IPS DF 6.9 (cell line): ENCODE results near the gene TCF23.
"Not testable (repeated sequence)": the region's sequence is repeated elsewhere in the genome, so short reads cannot be mapped to it uniquely, and the experiment has no call there.

ENCODE experiments used
- DNase-seq: peaks from one replicate; pipeline ENCODE4 v3.0.0-alpha.2; 2013; ENCODE audit warnings: low read depth, low spot score
- H3K27ac ChIP-seq: one replicate; pipeline ENCODE4 v1.5.1; 2013; ENCODE audit warnings: low read length, control low read depth
- H3K27me3 ChIP-seq: 2 replicates; pipeline ENCODE4 v1.6.1; 2013; ENCODE audit warnings: mild to moderate bottlenecking, low read length; ENCODE audit not compliant: control insufficient read depth, insufficient read depth
- H3K36me3 ChIP-seq: 2 replicates; pipeline ENCODE4 v1.6.1; 2013; ENCODE audit warnings: low read length; ENCODE audit not compliant: control insufficient read depth, insufficient read depth
- H3K4me1 ChIP-seq: 2 replicates; pipeline ENCODE4 v1.6.1; 2013; ENCODE audit warnings: low read length; ENCODE audit not compliant: control insufficient read depth, insufficient read depth
- H3K4me3 ChIP-seq: 2 replicates; pipeline ENCODE4 v1.5.1; 2013; ENCODE audit warnings: mild to moderate bottlenecking, low read length
- H3K9me3 ChIP-seq: 2 replicates; pipeline ENCODE4 v1.6.1; 2013; ENCODE audit warnings: low read length, inconsistent platforms; ENCODE audit not compliant: control insufficient read depth, insufficient read depth
- WGBS: extraction: QIAGEN DNeasy Blood & Tissue Kit; methylation state at CpG from one replicate; pipeline ENCODE4 v1.1.7; 2013; ENCODE audit warnings: mixed read lengths, missing lambda C conversion rate; ENCODE audit not compliant: insufficient read length, insufficient coverage; 5-methylcytosine and 5-hydroxymethylcytosine counted together

The TCF23 gene

DNA sequence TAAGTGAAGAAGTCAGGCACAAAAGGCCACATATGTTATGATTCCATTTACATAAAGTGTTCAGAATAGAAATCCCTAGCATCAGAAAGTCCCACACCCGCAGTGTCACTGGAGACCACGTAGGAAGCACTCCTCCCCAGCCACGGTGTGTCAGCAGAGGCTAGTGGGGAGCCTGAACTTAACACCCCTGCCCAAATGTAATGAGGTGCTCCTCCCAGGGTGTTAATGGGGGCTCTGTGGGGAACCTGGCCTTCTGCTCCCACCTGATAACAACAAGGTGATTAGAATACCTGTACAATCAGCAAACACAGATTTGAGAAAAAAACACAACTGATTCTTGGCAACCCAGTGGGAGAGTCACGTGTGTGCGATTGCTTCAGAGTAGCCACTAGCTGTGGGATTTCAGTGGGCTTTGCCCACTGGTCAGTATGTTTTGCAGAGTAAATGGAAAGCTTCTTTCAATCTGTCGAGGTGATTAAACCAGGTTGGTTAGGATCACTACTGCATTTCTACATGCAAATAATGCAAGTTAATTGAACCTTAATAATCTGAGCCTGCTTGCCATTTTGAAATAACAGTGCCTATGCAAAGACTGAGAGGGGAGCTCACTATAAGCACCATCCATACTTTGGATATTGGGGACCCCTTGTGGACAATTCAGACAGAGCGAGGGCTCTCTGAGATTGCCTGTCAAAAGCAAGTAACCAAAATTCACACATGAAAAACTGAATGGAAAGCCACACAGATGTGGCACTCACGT is 42.4 kb downstream of the TCF23 start:
- no peaks in the 10 kb centered on the region for H3K4me1 ChIP-seq
- H3K4me3 ChIP-seq, result no peak overlapping the region
- DNase-seq, result no peak
- no peaks in the 10 kb centered on the region for H3K27me3 ChIP-seq
- no peak overlapping the region for H3K27ac ChIP-seq
- WGBS, result no CpG with 5 or more reads among the region's 8 CpGs
- H3K36me3 ChIP-seq, result no peaks in the 10 kb centered on the region
- H3K9me3 ChIP-seq, result no peaks in the 10 kb centered on the region

DNA sequence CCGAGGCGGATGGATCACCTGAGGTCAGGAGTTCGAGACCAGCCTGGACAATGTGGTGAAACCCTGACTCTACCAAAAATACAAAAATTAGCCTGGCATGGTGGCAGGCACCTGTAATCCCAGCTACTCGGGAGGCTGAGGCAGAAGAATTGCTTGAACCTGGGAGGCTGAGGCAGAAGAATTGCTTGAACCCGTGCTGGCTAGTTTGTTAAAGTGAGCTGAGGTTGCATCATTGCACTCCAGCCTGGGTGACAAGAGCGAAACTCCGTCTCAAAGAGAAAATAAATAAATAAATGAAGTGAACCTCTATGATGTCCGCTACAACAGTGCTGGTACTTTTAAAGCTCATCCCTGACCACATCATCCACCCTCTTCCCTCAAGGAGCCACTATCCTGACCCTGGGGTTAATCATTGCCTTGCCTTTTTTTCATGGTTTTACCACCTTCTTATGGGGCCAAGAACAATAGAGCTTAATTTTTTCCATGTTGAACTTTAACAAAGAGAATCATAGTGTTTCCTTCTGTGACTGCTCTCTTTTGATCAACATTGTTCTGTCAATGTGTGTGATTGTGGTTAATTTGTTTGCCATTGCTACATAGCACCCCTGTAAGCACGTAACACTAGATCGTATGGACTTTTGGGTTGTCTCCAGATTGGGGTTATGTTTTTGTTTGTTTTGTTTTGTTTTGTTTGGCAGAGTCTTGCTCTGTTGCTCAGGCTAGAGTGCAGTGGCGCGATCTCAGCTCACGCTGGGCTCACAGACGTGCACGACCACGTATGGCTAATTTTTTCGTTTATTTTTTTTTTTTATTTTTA is 45.9 kb downstream of the TCF23 start:
- no CpG with 5 or more reads among the region's 17 CpGs for WGBS
- H3K27me3 ChIP-seq, result no peaks in the 10 kb centered on the region
- no peaks in the 10 kb centered on the region for H3K4me1 ChIP-seq
- peaks cover 5% of the 10 kb centered on the region; the same call in 1 of the 2 replicates for H3K36me3 ChIP-seq
- H3K9me3 ChIP-seq, result no peaks in the 10 kb centered on the region
- no peak overlapping the region for H3K27ac ChIP-seq
- no peak for DNase-seq
- no peak overlapping the region for H3K4me3 ChIP-seq

DNA sequence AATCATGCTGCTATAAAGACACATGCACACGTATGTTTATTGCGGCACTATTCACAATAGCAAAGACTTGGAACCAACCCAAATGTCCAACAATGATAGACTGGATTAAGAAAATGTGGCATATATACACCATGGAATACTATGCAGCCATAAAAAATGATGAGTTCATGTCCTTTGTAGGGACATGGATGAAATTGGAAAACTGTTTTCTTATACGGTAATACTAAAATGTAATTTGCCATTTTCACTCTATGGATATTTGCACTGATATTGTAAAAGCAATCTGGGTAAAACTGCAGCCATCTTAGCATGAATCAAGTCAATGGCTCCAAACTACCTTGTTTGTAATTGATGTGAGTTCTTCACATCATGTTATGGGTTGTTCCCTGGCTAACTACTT is 47.0 kb downstream of the TCF23 start:
- no CpG with 5 or more reads among the region's 3 CpGs for WGBS

DNA sequence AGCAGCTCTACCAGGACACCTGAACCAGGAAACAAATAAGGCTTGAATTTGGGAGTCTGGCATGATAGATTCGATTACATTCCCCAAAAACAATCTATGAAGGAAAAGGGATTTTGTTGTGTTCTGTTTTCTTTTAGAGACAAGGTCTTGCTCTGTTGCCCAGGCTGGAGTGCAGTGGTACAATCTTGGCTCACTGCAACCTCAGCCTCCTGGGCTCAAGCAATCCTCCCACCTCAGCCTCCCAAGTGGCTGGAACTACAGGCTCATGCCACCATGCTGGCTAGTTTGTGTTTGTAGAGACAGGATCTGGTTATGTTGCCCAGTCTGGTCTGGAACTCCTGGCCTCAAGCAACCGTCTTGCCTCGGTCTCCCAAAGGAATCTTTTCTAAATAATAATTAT is 49.3 kb downstream of the TCF23 start:
- WGBS, result no CpG with 5 or more reads among the region's 3 CpGs
- not testable (repeated sequence) for H3K27ac ChIP-seq, H3K4me3 ChIP-seq, DNase-seq, H3K9me3 ChIP-seq, H3K4me1 ChIP-seq, H3K27me3 ChIP-seq
- peaks cover 23% of the 10 kb centered on the region; the same call in 1 of the 2 replicates for H3K36me3 ChIP-seq

More for the DNA sequence above, 47.0 kb downstream of the TCF23 start:
- H3K27me3 ChIP-seq, H3K4me3 ChIP-seq, DNase-seq, H3K27ac ChIP-seq, H3K9me3 ChIP-seq, H3K4me1 ChIP-seq, H3K36me3 ChIP-seq: not testable (repeated sequence)

DNA sequence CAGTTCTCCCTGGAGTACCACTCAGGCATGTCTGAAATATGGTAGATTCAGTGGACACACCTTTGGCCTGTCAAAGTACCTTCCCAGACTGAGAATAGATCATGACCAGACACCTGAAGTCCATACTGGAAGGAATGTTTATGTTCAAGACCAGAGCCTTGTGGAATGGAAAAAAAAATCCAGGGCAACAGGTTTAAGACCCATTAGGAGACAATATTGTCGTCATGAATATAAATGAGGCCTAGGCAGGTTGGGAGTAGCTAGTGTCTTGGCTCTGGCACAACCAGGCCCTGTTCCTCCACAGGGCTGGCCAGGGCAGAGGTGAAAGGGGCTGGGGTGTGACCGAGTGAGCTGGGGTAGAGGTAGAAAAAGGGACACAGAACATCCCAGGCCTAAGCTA is 49.8 kb downstream of the TCF23 start:
- H3K4me1 ChIP-seq, result no peaks in the 10 kb centered on the region
- H3K27ac ChIP-seq, result no peak overlapping the region
- H3K9me3 ChIP-seq, result no peaks in the 10 kb centered on the region
- DNase-seq, result no peak
- WGBS, result no CpG with 5 or more reads among the region's 2 CpGs
- H3K4me3 ChIP-seq, result no peak overlapping the region
- H3K27me3 ChIP-seq, result no peaks in the 10 kb centered on the region
- peaks cover 28% of the 10 kb centered on the region for H3K36me3 ChIP-seq

DNA sequence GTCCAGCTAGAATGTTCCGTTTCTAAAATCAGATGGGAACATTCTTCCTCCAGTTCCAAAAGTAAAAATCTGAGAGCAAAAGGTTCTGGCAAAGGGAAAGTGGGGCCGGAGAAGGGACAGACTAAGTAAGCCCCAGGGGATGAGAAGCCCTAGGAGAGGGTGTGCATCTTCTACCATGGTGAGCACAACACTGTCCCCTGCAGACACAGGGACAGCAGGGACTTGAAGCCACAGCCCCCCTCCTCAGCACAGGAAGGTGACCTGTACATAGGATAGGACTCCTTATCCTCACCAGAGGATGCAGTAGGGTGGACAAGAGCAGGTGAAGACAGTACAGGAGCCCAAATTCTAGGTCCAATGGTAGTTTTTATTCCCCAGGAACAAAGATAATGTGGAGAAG is 50.4 kb downstream of the TCF23 start:
- no peaks in the 10 kb centered on the region for H3K27me3 ChIP-seq
- no peak for DNase-seq
- H3K27ac ChIP-seq, result no peak overlapping the region
- no peaks in the 10 kb centered on the region for H3K4me1 ChIP-seq
- H3K4me3 ChIP-seq, result no peak overlapping the region
- no peaks in the 10 kb centered on the region for H3K9me3 ChIP-seq
- WGBS, result no CpG with 5 or more reads among the region's 2 CpGs
- H3K36me3 ChIP-seq, result peaks cover 34% of the 10 kb centered on the region

DNA sequence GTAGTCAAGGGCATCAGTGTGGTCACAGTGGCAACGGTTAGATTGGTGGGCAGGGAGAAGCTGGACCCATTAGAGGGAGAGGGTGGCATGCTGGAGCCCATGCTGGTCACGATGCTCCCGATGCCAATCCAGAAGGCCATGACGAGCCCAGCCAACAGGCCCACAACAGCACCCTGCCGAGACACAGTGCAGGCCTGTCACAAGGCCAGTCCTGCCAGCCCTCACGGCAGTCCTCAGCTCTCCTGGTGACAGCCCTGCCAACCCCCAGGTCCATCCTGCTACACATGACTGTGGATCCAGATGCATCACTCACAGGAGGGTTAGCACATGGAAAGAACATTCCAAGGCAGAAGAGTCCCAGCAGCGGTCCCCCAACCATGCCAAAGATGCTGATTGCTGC is 52.9 kb downstream of the TCF23 start:
- H3K27me3 ChIP-seq, result no peaks in the 10 kb centered on the region
- peaks cover 57% of the 10 kb centered on the region for H3K36me3 ChIP-seq
- no peak overlapping the region for H3K4me3 ChIP-seq
- no peak overlapping the region for H3K27ac ChIP-seq
- H3K4me1 ChIP-seq, result no peaks in the 10 kb centered on the region
- DNase-seq, result no peak
- H3K9me3 ChIP-seq, result no peaks in the 10 kb centered on the region
- no CpG with 5 or more reads among the region's 7 CpGs for WGBS

DNA sequence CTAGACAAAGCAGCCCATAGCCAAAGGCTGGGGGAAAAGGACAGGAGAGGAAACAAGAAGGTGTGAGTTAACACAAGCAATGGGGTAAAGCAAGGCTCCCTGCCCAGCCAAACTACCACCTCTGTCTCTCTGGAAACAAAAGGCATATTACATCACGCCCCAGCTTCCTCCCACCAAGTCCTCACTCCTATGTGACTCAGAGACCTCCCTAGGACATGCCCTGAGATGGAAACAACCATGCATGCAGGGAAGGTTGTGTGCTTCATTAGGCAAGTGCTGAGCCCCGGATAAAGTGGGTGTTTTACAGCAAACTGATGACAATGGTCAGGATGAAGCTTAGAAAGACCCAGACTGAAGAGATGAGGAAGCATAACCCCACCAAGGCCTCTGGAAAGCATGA is 54.0 kb downstream of the TCF23 start:
- WGBS, result no CpG with 5 or more reads among the region's 2 CpGs
- H3K27me3 ChIP-seq, result no peaks in the 10 kb centered on the region
- no peak overlapping the region for H3K4me3 ChIP-seq
- peaks cover 68% of the 10 kb centered on the region for H3K36me3 ChIP-seq
- no peak for DNase-seq
- H3K27ac ChIP-seq, result no peak overlapping the region
- no peaks in the 10 kb centered on the region for H3K4me1 ChIP-seq
- H3K9me3 ChIP-seq, result no peaks in the 10 kb centered on the region

DNA sequence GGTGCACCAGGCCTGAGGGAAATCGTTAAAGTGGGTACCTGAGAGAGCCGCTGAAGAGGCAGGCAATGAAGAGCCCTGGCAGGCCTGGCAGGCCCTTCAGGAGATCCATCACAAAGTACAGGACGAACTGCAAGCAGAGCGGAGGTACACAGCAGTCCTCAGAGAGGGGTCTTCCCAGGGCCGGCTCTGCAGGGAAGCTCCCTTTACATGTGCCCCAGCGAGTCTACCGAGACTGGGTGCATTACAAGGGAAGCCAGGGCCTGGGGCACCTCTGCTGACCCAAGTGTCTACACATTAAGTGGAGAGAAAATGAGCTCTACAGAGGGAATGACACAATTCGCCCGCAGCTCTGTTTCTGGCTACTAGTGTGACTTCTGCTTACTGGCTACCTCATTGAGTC is 54.9 kb downstream of the TCF23 start:
- WGBS, result no CpG with 5 or more reads among the region's 9 CpGs
- Histone ChIP-seq H3K27me3 (no peaks in the 10 kb centered on the region), H3K4me1 (no peaks in the 10 kb centered on the region), H3K9me3 (no peaks in the 10 kb centered on the region), H3K27ac (no peak overlapping the region), H3K4me3 (no peak overlapping the region), H3K36me3 (peaks cover 74% of the 10 kb centered on the region)
- DNase-seq, result no peak

DNA sequence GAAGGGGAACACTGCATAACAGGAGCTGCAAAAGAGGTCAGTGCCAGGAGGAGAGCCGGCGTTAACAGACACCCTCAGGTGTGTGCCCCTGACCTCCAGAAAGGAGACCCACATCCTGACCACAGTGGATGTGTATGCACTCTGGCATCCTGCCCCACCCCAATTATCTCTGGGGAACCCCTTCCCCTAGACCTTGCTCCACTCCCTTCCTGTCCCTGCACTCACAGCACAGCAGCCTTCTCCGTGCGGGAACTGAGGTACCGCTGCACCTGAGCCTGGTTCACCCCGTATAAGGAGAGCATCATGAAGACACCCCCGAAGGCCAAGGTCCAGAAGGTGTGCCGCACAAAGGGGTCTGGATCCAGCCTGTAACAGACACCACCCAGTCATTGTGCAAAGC is 55.8 kb downstream of the TCF23 start:
- no peaks in the 10 kb centered on the region for H3K9me3 ChIP-seq
- no peaks in the 10 kb centered on the region for H3K27me3 ChIP-seq
- H3K36me3 ChIP-seq, result peaks cover 73% of the 10 kb centered on the region
- no peak for DNase-seq
- H3K4me1 ChIP-seq, result no peaks in the 10 kb centered on the region
- no peak overlapping the region for H3K4me3 ChIP-seq
- H3K27ac ChIP-seq, result no peak overlapping the region
- no CpG with 5 or more reads among the region's 8 CpGs for WGBS
